Suprapubic skin (tissue), 4 donors: ENCODE results near the gene ZKSCAN1.

Source experiments
- EP300 ChIP-seq: sonication (generic); formaldehyde crosslinking; IDR thresholded peaks from one replicate; pipeline ENCODE4 v1.6.1; 2017; ENCODE audit warnings: antibody characterized with exemption
- POLR2A ChIP-seq, 2 donors: fragments of 450-650 bp; IDR thresholded peaks; one replicate each; pipeline ENCODE4 v1.6.1; 2017; ENCODE audit warnings: antibody characterized with exemption in 2 of 2, mild to moderate bottlenecking in 2 of 2, moderate library complexity in 2 of 2
- POLR2AphosphoS5 ChIP-seq, 3 donors: sonication (generic); formaldehyde crosslinking; IDR thresholded peaks; one replicate each; pipeline ENCODE4 v1.6.1; 2017; ENCODE audit warnings: antibody characterized with exemption in 3 of 3
- TF ChIP-seq, protein P1 (sequence below), 2 donors: fragments of 200-600 bp in 1 of 2; fragments of 450-650 bp in 1 of 2; sonication (generic) in 1 of 2; IDR thresholded peaks; one replicate each; pipeline ENCODE4 v1.5.1; 2016 to 2019; ENCODE audit warnings: antibody characterized with exemption in 2 of 2, mild to moderate bottlenecking in 1 of 2, moderate library complexity in 1 of 2

- TF ChIP-seq POLR2A (IDR thresholded peaks at IDR 0.05) (no peak), POLR2AphosphoS5 (IDR thresholded peaks at IDR 0.05) (no peak), EP300 (no peak)
- TF ChIP-seq, protein P1, sequence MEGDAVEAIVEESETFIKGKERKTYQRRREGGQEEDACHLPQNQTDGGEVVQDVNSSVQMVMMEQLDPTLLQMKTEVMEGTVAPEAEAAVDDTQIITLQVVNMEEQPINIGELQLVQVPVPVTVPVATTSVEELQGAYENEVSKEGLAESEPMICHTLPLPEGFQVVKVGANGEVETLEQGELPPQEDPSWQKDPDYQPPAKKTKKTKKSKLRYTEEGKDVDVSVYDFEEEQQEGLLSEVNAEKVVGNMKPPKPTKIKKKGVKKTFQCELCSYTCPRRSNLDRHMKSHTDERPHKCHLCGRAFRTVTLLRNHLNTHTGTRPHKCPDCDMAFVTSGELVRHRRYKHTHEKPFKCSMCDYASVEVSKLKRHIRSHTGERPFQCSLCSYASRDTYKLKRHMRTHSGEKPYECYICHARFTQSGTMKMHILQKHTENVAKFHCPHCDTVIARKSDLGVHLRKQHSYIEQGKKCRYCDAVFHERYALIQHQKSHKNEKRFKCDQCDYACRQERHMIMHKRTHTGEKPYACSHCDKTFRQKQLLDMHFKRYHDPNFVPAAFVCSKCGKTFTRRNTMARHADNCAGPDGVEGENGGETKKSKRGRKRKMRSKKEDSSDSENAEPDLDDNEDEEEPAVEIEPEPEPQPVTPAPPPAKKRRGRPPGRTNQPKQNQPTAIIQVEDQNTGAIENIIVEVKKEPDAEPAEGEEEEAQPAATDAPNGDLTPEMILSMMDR (IDR thresholded peaks at IDR 0.05): no peak
These were observed 48.0 kb downstream of the ZKSCAN1 start for GRCh38 chr7:100063376-100063775.
